ENCODE results near the gene PPP1R9A. TPM values are rescaled to one million over a fixed set of nuclear protein-coding genes. Genes with fewer than 3 reads are reported as not detected.

PPP1R9A gene
- total RNA-seq, 1 donor from 2014 or later: 0.85 TPM

- no peaks in the 10 kb centered on the region for H3K27me3 ChIP-seq
- H3K36me3 ChIP-seq: no peaks in the 10 kb centered on the region
- H3K4me1 ChIP-seq: no peaks in the 10 kb centered on the region
- DNase-seq (ENCODE audit: low spot score in 2 of 2): no peak
- no peak overlapping the region for H3K4me3 ChIP-seq
- TF ChIP-seq CTCF (IDR thresholded peaks at IDR 0.05): no peak
- no peak overlapping the region for H3K27ac ChIP-seq
- H3K9me3 ChIP-seq: no peaks in the 10 kb centered on the region
- intact Hi-C loops (cut with DNase I): loop anchor here (5.0 to 10.0 kb wide), 3 partner anchors 72 to 300 kb away; partner anchors contain the start of gene SGCE
Observed at GRCh38 chr7:94904982-94905381, 2.4 kb upstream of the PPP1R9A start.

- Histone ChIP-seq H3K36me3 (no peaks in the 10 kb centered on the region), H3K9me3 (no peaks in the 10 kb centered on the region), H3K27ac (no peak overlapping the region)
Observed at GRCh38 chr7:94906065-94906851, 1.1 kb upstream of the PPP1R9A start.

GRCh38 chr7:94907811-94908322, 473 bp downstream of the PPP1R9A start:
- H3K36me3 ChIP-seq: no peaks in the 10 kb centered on the region
- no peak for DNase-seq (ENCODE audit: low spot score in 2 of 2)
- no peaks in the 10 kb centered on the region for H3K9me3 ChIP-seq
- H3K4me1 ChIP-seq: no peaks in the 10 kb centered on the region
- TF ChIP-seq CTCF (IDR thresholded peaks at IDR 0.05): no peak
- H3K4me3 ChIP-seq: peak overlapping the region; percentile 64 to 77
- no peaks in the 10 kb centered on the region for H3K27me3 ChIP-seq
- intact Hi-C loops (cut with DNase I): loop anchor here (5.0 to 10.0 kb wide), 3 partner anchors 69 to 297 kb away; partner anchors contain the start of gene SGCE
- H3K27ac ChIP-seq: peak overlapping the region; percentile 59 to 60

More at GRCh38 chr7:94906065-94906851, 1.1 kb upstream of the PPP1R9A start:
- Histone ChIP-seq H3K4me1 (no peaks in the 10 kb centered on the region), H3K4me3 (no peak overlapping the region), H3K27me3 (no peaks in the 10 kb centered on the region)
- intact Hi-C loops (cut with DNase I): loop anchor here (5.0 to 10.0 kb wide), 3 partner anchors 71 to 299 kb away; partner anchors contain the start of gene SGCE
- no peak for DNase-seq (ENCODE audit: low spot score in 2 of 2)
- TF ChIP-seq CTCF (IDR thresholded peaks at IDR 0.05): no peak

- Histone ChIP-seq H3K27me3 (no peaks in the 10 kb centered on the region), H3K4me3 (peak overlapping the region; percentile 64 to 77), H3K36me3 (no peaks in the 10 kb centered on the region), H3K9me3 (no peaks in the 10 kb centered on the region), H3K27ac (peak overlapping the region; percentile 24 to 53), H3K4me1 (no peaks in the 10 kb centered on the region)
- DNase-seq (ENCODE audit: low spot score in 2 of 2): no peak
- intact Hi-C loops (cut with DNase I): loop anchor here (5.0 to 10.0 kb wide), 3 partner anchors 69 to 296 kb away; partner anchors contain the start of gene SGCE
- no peak for TF ChIP-seq CTCF (IDR thresholded peaks at IDR 0.05)
Observed at GRCh38 chr7:94908323-94909178, 1.2 kb downstream of the PPP1R9A start.

GRCh38 chr7:94909179-94909466, 1.7 kb downstream of the PPP1R9A start:
- Histone ChIP-seq H3K36me3 (no peaks in the 10 kb centered on the region), H3K4me1 (no peaks in the 10 kb centered on the region), H3K4me3 (peak overlapping the region; percentile 64 to 77), H3K27ac (no peak overlapping the region), H3K9me3 (no peaks in the 10 kb centered on the region), H3K27me3 (no peaks in the 10 kb centered on the region)
- TF ChIP-seq CTCF (IDR thresholded peaks at IDR 0.05): no peak
- DNase-seq (ENCODE audit: low spot score in 2 of 2): no peak
- intact Hi-C loops (cut with DNase I): loop anchor here (5.0 to 10.0 kb wide), 3 partner anchors 68 to 296 kb away; partner anchors contain the start of gene SGCE

Data from ascending aorta (tissue), 2 donors.